Urinary bladder (tissue), 4 donors: Measurements from ENCODE around the gene KIRREL3. TPM values are rescaled to one million over a fixed set of nuclear protein-coding genes. Genes with fewer than 3 reads are reported as not detected.

Source experiments
- DNase-seq: peaks from one replicate; pipeline ENCODE4 v3.0.0-alpha.2; 2015; ENCODE audit errors: extremely low spot score
- H3K27ac ChIP-seq: one replicate; pipeline ENCODE4 v1.5.1; 2013; ENCODE audit warnings: low read depth, mild to moderate bottlenecking, moderate library complexity
- H3K36me3 ChIP-seq: one replicate; pipeline ENCODE4 v1.6.1; 2013; ENCODE audit warnings: mild to moderate bottlenecking, moderate library complexity; ENCODE audit not compliant: insufficient read depth
- H3K4me1 ChIP-seq: one replicate; pipeline ENCODE4 v1.6.1; 2013; ENCODE audit warnings: mild to moderate bottlenecking, moderate library complexity; ENCODE audit not compliant: insufficient read depth
- H3K4me3 ChIP-seq: one replicate; pipeline ENCODE4 v1.5.1; 2013; ENCODE audit warnings: low read depth, low read length
- WGBS: extraction: QIAGEN DNeasy Blood & Tissue Kit; methylation state at CpG from one replicate; pipeline ENCODE4 v1.1.7; 2013; 5-methylcytosine and 5-hydroxymethylcytosine counted together
- polyA plus RNA-seq: library from polyadenylated mRNA; stranded (reverse); fragments of 200-250 nt; gene quantifications from one replicate; pipeline ENCODE4 v1.2.3, GENCODE V29; 2013
- total RNA-seq: library from RNA; depleted of rRNA; stranded (reverse); fragments of >200 nt; gene quantifications from one replicate; pipeline ENCODE4 v1.2.3, GENCODE V29; 2014
- donor health status: healthy with polysubstance abuse.
- donor health status: healthy.

KIRREL3 gene
- total and polyA plus RNA-seq, 2 donors, result 0.80 to 1.0 TPM

DNA sequence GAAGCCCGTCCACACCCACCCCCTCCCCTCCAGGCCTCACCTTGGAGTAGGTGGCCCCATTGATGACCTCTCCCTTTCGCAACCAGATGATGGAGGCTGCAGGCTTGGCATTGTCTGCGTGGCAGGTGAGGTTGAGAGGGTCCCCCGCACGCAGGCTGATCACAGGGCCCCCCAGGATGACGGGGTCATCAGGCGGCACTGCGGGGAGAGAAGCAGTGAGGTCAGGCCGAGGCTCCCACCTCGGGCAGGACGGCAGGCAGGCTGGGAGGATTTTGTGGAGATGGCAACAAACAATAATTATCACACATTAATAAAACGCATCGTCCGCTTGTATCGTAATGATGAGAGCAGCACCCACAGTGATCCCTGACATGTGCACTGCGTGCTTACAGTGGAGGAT, 527.3 kb downstream of the KIRREL3 start:
- no peak overlapping the region for H3K27ac ChIP-seq
- H3K36me3 ChIP-seq, result no peaks in the 10 kb centered on the region
- H3K4me3 ChIP-seq, result no peak overlapping the region
- H3K4me1 ChIP-seq, result no peaks in the 10 kb centered on the region
- WGBS, result 92% methylated on average over 16 of the region's 16 CpGs
- no peak for DNase-seq

DNA sequence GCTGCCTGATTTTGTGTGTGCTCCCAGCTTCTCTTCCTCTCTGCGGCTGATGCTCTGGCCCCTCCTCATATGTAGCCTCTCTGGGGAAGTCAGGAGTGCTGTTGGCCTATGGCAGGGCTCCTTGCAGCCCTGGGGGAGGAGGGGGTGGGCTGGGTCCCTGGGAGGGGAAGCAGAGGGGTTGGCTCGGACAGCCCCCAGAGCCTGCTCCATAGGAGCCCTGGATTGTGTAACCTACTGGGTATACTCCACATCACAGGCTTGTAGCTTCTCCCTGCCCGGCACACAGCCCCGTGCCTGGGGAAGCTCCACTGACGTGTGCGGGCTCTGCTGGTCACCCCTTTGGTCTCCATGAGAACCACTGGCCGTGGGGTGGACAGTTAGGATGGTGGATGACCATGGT, 531.3 kb downstream of the KIRREL3 start:
- 93% methylated on average over 7 of the region's 7 CpGs for WGBS
- Histone ChIP-seq H3K27ac (no peak overlapping the region), H3K4me1 (no peaks in the 10 kb centered on the region), H3K4me3 (no peak overlapping the region), H3K36me3 (no peaks in the 10 kb centered on the region)
- no peak for DNase-seq

DNA sequence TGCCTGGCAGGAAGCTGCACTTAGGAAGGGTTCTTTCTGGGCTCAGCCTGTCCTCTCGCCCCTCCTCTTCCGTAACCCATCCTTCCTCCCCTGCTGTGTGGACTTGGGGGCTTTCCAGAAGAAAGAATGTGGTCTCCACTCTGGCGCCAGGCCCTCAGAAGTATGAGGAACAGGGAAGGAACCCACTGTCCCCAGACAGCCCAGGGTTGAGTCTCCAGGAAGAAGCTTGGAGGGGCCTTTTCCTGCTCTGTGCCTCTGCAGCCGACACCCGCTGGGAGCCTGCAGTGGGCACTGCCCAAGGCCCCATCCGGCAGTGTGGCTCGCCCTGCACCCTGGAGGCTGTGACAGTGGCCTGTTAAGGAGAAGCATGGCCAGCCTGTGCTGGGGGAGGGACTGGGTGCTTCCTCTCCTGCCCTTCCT, 532.5 kb downstream of the KIRREL3 start:
- 73% methylated on average over 7 of the region's 7 CpGs for WGBS
- Histone ChIP-seq H3K4me3 (no peak overlapping the region), H3K36me3 (no peaks in the 10 kb centered on the region), H3K27ac (no peak overlapping the region), H3K4me1 (no peaks in the 10 kb centered on the region)
- DNase-seq, result no peak

GRCh38 chr11:126467471-126467870, 533.1 kb downstream of the KIRREL3 start:
- Histone ChIP-seq H3K4me3 (no peak overlapping the region), H3K27ac (no peak overlapping the region), H3K4me1 (no peaks in the 10 kb centered on the region), H3K36me3 (no peaks in the 10 kb centered on the region)
- WGBS, result 97% methylated on average over 8 of the region's 8 CpGs
- DNase-seq, result no peak

DNA sequence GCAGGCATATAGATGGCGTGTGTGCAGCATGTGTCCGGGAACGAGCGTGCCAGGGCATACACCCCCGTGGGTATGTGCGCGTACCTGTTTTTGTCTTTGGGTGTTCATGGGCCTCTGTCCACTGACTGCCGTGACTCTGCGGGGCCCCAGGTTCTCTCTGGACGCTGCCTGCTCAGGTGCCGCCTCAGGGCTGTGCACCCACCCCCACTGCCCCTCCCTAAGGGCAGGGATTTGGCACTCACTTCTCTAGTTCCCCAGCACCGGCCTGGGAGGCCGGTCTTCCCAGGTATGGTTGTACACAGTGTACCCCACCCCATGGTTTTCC, 533.6 kb downstream of the KIRREL3 start:
- no peaks in the 10 kb centered on the region for H3K36me3 ChIP-seq
- H3K4me1 ChIP-seq, result no peaks in the 10 kb centered on the region
- WGBS, result 95% methylated on average over 13 of the region's 13 CpGs
- DNase-seq, result no peak
- H3K27ac ChIP-seq, result no peak overlapping the region
- no peak overlapping the region for H3K4me3 ChIP-seq

DNA sequence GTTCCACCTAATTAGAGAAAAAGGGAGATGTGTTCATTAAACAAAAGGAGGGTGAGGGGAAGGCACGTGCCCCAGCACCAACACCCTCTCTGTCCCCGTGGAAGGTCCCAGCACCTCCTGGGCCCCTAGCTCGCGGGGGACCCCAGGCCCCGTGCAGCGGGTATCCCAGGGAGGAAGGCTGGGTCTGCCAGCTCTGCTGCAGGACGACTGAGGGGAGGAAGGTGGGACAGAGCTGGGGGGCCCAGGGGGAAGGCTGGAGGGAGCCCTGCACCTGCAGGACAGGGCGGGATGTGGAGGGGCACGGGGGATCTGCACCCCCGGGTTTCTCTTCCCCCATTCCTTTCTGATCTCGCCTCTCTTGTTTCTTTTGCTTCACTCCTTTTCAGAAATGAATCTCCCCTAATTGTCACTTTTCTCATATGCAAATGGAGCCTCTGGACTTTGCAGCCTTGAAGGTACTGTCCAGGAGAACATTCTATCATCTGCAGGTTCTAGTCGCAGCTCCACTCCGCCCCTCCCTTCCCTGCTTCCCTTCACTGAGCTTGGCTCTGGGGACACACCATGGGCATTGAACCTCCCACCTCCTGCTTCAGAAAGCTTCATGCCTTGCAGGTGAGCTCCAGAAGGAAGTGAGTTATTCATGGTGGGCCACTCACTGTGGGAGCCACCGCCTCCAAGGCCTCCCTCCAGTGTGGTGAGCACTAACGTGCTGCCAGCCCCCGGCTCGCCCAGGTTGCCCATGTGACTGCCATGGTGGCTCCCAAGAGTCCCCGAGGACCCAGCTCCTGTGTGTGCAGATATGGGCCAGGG, 534.1 kb downstream of the KIRREL3 start:
- H3K27ac ChIP-seq, result no peak overlapping the region
- no peak overlapping the region for H3K4me3 ChIP-seq
- no peaks in the 10 kb centered on the region for H3K4me1 ChIP-seq
- no peak for DNase-seq
- H3K36me3 ChIP-seq, result no peaks in the 10 kb centered on the region
- 82% methylated on average over 18 of the region's 18 CpGs for WGBS

DNA sequence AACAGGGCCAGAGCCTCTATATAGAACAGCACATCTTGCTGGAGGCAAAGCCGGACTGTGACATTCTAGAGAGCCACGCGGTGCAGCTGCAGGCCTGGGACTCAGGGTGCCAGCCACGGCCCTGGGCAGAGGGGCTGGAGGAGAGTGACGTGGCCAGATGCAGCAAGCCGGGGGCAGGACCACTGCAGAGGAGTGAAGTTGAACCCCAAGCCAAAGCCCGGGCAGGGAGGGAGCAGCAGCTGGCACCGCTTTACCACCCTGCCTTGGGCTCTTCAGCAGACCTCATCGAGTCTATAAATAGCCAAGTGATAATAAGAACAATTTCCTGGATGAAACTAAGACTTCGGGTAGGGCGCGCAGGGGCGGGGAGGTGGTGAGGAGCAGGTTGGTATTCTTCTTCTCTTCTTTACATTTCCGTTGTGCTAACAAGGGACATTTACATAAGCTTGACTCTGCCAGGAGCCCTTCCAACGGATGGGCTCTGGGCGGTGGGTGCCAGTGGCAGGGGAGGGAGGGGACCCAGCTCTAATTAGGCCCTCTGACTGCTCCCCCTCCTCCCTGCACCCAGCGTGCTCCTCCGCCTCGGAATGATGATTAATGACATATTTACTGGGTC, 534.9 kb downstream of the KIRREL3 start:
- Histone ChIP-seq H3K4me1 (no peaks in the 10 kb centered on the region), H3K4me3 (no peak overlapping the region), H3K27ac (no peak overlapping the region), H3K36me3 (no peaks in the 10 kb centered on the region)
- WGBS, result 37% methylated on average over 19 of the region's 19 CpGs
- no peak for DNase-seq

DNA sequence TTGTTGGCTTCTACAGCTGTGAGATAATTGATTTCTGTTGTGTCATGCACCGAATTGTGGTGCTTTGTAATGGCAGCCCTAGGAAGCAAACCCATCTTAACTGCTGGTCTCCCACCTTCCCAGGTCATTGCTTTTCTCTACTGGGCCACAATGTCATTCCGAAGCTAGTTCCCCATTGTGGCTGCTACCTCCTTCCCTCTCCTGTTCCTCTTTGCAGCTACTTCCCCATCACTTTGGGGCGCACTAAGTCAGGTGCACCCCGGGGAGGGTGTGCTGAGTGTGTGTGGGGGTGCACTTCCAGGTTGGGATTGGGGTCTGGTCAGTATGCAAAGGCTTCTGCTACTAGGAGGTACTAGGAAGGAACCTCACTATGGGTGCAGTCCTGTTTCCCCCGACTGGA, 535.8 kb downstream of the KIRREL3 start:
- Histone ChIP-seq H3K4me3 (no peak overlapping the region), H3K4me1 (no peaks in the 10 kb centered on the region), H3K36me3 (no peaks in the 10 kb centered on the region), H3K27ac (no peak overlapping the region)
- WGBS, result 87% methylated on average over 5 of the region's 5 CpGs
- no peak for DNase-seq

DNA sequence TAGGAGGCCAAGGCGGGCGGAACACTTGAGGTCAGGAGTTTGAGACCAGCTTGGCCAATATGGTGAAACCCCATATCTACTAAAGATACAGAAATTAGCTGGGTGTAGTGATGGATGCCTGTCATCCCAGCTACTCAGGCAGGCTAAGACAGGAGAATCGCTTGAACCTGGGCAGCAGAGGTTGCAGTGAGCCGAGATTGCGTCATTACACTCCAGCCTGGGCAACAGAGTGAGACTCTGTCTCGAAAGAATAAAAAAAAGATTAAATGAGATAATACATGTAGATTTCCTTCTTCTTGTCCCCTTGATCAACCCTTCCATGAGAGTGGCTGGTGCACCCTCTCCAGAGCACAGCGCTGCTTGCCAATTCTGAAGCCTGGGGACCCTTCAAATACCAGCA, 538.1 kb downstream of the KIRREL3 start:
- no peak overlapping the region for H3K27ac ChIP-seq
- WGBS, result 97% methylated on average over 7 of the region's 7 CpGs
- no peaks in the 10 kb centered on the region for H3K36me3 ChIP-seq
- no peak for DNase-seq
- H3K4me1 ChIP-seq, result no peaks in the 10 kb centered on the region
- no peak overlapping the region for H3K4me3 ChIP-seq

DNA sequence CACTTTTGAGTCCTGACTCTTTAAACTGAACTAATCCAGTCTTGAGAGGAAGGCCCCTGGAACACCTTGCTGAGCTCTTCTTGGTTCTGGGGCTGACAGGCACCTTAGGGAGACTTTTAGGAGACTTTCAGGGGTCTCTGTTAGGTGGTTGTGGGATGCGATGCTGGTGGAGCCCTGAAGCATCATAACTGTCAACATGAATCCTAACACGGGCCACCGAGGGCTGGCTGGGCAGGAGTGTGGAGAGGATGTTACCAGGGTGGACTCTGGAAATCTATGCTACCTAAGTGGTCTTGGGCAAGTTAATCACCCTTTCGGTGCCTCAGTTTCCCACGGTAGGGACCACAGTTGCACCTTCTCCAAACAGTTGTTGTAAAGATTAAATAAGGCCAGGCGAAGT, 538.6 kb downstream of the KIRREL3 start:
- Histone ChIP-seq H3K4me3 (no peak overlapping the region), H3K36me3 (no peaks in the 10 kb centered on the region), H3K27ac (no peak overlapping the region), H3K4me1 (no peaks in the 10 kb centered on the region)
- WGBS, result 86% methylated on average over 6 of the region's 6 CpGs
- DNase-seq, result no peak

- WGBS, result 81% methylated on average over 8 of the region's 8 CpGs
- no peak overlapping the region for H3K4me3 ChIP-seq
- H3K36me3 ChIP-seq, result no peaks in the 10 kb centered on the region
- no peak overlapping the region for H3K27ac ChIP-seq
- DNase-seq, result no peak
- no peaks in the 10 kb centered on the region for H3K4me1 ChIP-seq
Observed at GRCh38 chr11:126461096-126461440, 539.5 kb downstream of the KIRREL3 start.

- no peak for DNase-seq
- H3K4me3 ChIP-seq, result no peak overlapping the region
- no peaks in the 10 kb centered on the region for H3K36me3 ChIP-seq
- no peak overlapping the region for H3K27ac ChIP-seq
- H3K4me1 ChIP-seq, result no peaks in the 10 kb centered on the region
- 88% methylated on average over 15 of the region's 15 CpGs for WGBS
Observed at GRCh38 chr11:126460417-126461095, 540.0 kb downstream of the KIRREL3 start.

DNA sequence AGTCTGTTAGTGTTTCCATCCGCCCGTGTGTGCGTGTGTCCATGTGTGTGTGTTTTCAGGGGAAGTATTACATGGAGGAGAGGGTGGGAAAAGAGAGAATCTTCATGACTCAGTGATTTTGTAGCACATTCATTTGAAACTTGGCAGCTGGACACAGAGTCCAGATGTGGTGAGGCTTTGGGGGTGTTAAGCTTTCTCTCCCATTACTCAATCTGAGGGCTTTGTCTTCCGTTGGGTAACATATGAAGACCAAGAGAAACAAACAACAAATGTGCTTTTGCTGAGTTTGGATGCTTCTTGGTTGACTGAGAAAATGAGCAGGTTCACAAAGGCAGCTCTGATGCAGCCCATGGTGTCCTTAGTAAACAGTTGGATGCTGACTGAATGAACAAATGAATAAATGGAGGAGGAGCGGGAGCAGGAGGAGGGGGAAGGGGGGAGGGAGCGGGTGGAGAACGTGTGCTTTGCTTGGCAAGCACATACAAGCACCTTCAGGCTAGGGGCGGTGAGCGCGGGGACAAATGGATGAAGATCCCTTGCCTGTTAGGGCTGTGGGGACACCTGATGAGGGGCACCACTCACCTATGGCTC, 540.8 kb downstream of the KIRREL3 start:
- Histone ChIP-seq H3K4me3 (no peak overlapping the region), H3K27ac (no peak overlapping the region), H3K4me1 (no peaks in the 10 kb centered on the region), H3K36me3 (no peaks in the 10 kb centered on the region)
- WGBS, result 52% methylated on average over 10 of the region's 10 CpGs
- peak; percentile 49 for DNase-seq

GRCh38 chr11:126457817-126458216, 542.8 kb downstream of the KIRREL3 start:
- WGBS, result 88% methylated on average over 8 of the region's 8 CpGs
- no peak for DNase-seq
- H3K36me3 ChIP-seq, result no peaks in the 10 kb centered on the region
- no peaks in the 10 kb centered on the region for H3K4me1 ChIP-seq
- no peak overlapping the region for H3K27ac ChIP-seq
- no peak overlapping the region for H3K4me3 ChIP-seq
